T-cell (primary cell): ENCODE data around the gene RASSF7. TPM values are rescaled to one million over a fixed set of nuclear protein-coding genes. Genes with fewer than 3 reads are reported as not detected.

Experiments
- ATAC-seq, 4 experiments: fragments of 200-7000 bp in 3 of 4; fragments of 150-1000 bp in 1 of 4; cut with Tn5 transposase; replicated peaks in 1 of 4; 1 replicate in 3 of 4; 2 replicates in 1 of 4; pipeline ENCODE4 v1.10.0; 2021; ENCODE audit warnings: moderate library complexity in 3 of 4, mild to moderate bottlenecking in 2 of 4, moderate number of reproducible peaks in 1 of 4
- CTCF ChIA-PET, 2 donors: fragments of 300-600 bp; sonication (Branson Sonifier 250); formaldehyde crosslinking; loops; one replicate each; lab custom pipeline; 2022; ENCODE audit warnings: antibody characterized with exemption in 2 of 2; lab: Charles Lee
- POLR2A ChIA-PET, 2 donors: fragments of 300-600 bp; sonication (Branson Sonifier 250); formaldehyde crosslinking; loops; one replicate each; lab custom pipeline; 2022; ENCODE audit warnings: antibody characterized with exemption in 2 of 2; lab: Charles Lee
- DNase-seq, 35 experiments: peaks; one replicate each; pipeline versions ENCODE4 v3.0.0 to v3.0.0-alpha.2; 2013 to 2023
- H3K27ac ChIP-seq: one replicate; pipeline ENCODE4 v1.5.1; 2013; ENCODE audit warnings: low read length
- H3K27me3 ChIP-seq, 2 experiments: replicated peaks in 1 of 2; 1 replicate in 1 of 2; 2 replicates in 1 of 2; pipeline versions ENCODE4 v1.6.1 to v1.7.0; 2013; ENCODE audit warnings: low read length in 1 of 2, mixed read lengths in 1 of 2; ENCODE audit not compliant: control insufficient read depth in 2 of 2, insufficient read depth in 2 of 2; ENCODE audit errors: extremely low read depth in 1 of 2
- H3K36me3 ChIP-seq, 2 donors: 1 replicate in 1 of 2; 2 replicates in 1 of 2; pipeline versions ENCODE4 v1.6.1 to v1.7.0; 2013; ENCODE audit warnings: low read length in 1 of 2; ENCODE audit not compliant: control insufficient read depth in 2 of 2, insufficient read depth in 1 of 2; ENCODE audit errors: extremely low read depth in 1 of 2
- H3K4me1 ChIP-seq, 2 experiments: 1 replicate in 1 of 2; 2 replicates in 1 of 2; pipeline versions ENCODE4 v1.6.1 to v1.7.0; 2013; ENCODE audit warnings: low read length in 2 of 2, mixed read lengths in 1 of 2; ENCODE audit not compliant: insufficient read depth in 2 of 2, control insufficient read depth in 1 of 2; ENCODE audit errors: extremely low read depth in 1 of 2
- H3K4me3 ChIP-seq, 2 donors: 1 replicate in 1 of 2; 2 replicates in 1 of 2; pipeline versions ENCODE4 v1.5.1 to v1.7.0; 2013; ENCODE audit warnings: mild to moderate bottlenecking in 2 of 2, low read length in 1 of 2, moderate library complexity in 1 of 2; ENCODE audit not compliant: control insufficient read depth in 1 of 2; ENCODE audit errors: extremely low read depth in 1 of 2
- H3K9me3 ChIP-seq: 2 replicates; pipeline ENCODE4 v1.7.0; 2013
- H3K27ac Mint-ChIP-seq, 2 donors: one replicate each; pipeline ENCODE4 v1.8.0; 2020 to 2021; ENCODE audit warnings: mild to moderate bottlenecking in 2 of 2, mixed read lengths in 2 of 2
- H3K27me3 Mint-ChIP-seq, 2 donors: one replicate each; pipeline ENCODE4 v1.8.0; 2021 to 2022; ENCODE audit warnings: mixed read lengths in 2 of 2
- H3K36me3 Mint-ChIP-seq: one replicate; pipeline ENCODE4 v1.8.0; 2021; ENCODE audit warnings: mixed read lengths
- H3K4me1 Mint-ChIP-seq, 3 donors: one replicate each; pipeline ENCODE4 v1.8.0; 2020 to 2022; ENCODE audit warnings: mixed read lengths in 3 of 3, mild to moderate bottlenecking in 1 of 3
- H3K4me3 Mint-ChIP-seq, 3 donors: one replicate each; pipeline ENCODE4 v1.8.0; 2020 to 2022; ENCODE audit warnings: mild to moderate bottlenecking in 3 of 3, mixed read lengths in 3 of 3, moderate library complexity in 3 of 3
- H3K9me3 Mint-ChIP-seq, 3 donors: one replicate each; pipeline ENCODE4 v1.8.0; 2020 to 2022; ENCODE audit warnings: mixed read lengths in 3 of 3
- WGBS: methylation state at CpG from one replicate; pipeline ENCODE4 v1.1.5; 2013; ENCODE audit warnings: missing lambda C conversion rate; ENCODE audit not compliant: insufficient coverage; 5-methylcytosine and 5-hydroxymethylcytosine counted together
- total RNA-seq, 35 experiments: library from RNA in 6 of 35; stranded (reverse) in 6 of 35; fragments of 120-200 nt in 1 of 35; gene quantifications; one replicate each; pipeline versions ENCODE4 v1.2.1 to v1.2.4 and lab custom pipeline; 2013 to 2026

Gene RASSF7
- total RNA-seq, 5 donors from 2014 or later (not counting 1 experiment from before 2014, with no cell fraction given) = 23.2 to 68.4 (median 63.4) TPM

GRCh38 chr11:575313-575995, 14.7 kb downstream of the RASSF7 start:
- DNase-seq (peak in 2 of 35 experiments; percentile 27 to 64), ATAC-seq (peak; percentile 4 to 64 (median 32))
- H3K27ac Mint-ChIP-seq = peak overlapping the region; percentile 61 to 72
- Histone ChIP-seq H3K27me3 (peaks cover 0 to 17% of the 10 kb centered on the region in 2 experiments), H3K9me3 (no peaks in the 10 kb centered on the region), H3K4me3 (peak overlapping the region; percentile 34 to 44), H3K27ac (no peak overlapping the region), H3K36me3 (peaks cover 0 to 6% of the 10 kb centered on the region in 2 donors), H3K4me1 (peaks cover 29 to 59% of the 10 kb centered on the region in 2 experiments)
- 1% methylated on average over 55 of the region's 81 CpGs for WGBS
- peak overlapping the region; percentile 84 to 89 (median 84) for H3K4me3 Mint-ChIP-seq
- ChIA-PET POLR2A (interaction anchor here in 1 of 2 donors (0.7 kb wide), 1 partner anchor 241 kb away, joined by 3 read pairs; no protein-coding TSS in a partner anchor), CTCF (interaction anchor here in 1 of 2 donors (0.5 to 1.3 kb wide), 4 partner anchors 20 to 151 kb away, joined by 3 to 12 read pairs (median 6); no protein-coding TSS in a partner anchor)
- peaks cover 46 to 50% (median 50%) of the 10 kb centered on the region in 3 donors for H3K4me1 Mint-ChIP-seq
- no peaks in the 10 kb centered on the region for H3K36me3 Mint-ChIP-seq
- no peaks in the 10 kb centered on the region for H3K9me3 Mint-ChIP-seq
- peaks cover 0 to 5% of the 10 kb centered on the region in 2 donors for H3K27me3 Mint-ChIP-seq

DNA sequence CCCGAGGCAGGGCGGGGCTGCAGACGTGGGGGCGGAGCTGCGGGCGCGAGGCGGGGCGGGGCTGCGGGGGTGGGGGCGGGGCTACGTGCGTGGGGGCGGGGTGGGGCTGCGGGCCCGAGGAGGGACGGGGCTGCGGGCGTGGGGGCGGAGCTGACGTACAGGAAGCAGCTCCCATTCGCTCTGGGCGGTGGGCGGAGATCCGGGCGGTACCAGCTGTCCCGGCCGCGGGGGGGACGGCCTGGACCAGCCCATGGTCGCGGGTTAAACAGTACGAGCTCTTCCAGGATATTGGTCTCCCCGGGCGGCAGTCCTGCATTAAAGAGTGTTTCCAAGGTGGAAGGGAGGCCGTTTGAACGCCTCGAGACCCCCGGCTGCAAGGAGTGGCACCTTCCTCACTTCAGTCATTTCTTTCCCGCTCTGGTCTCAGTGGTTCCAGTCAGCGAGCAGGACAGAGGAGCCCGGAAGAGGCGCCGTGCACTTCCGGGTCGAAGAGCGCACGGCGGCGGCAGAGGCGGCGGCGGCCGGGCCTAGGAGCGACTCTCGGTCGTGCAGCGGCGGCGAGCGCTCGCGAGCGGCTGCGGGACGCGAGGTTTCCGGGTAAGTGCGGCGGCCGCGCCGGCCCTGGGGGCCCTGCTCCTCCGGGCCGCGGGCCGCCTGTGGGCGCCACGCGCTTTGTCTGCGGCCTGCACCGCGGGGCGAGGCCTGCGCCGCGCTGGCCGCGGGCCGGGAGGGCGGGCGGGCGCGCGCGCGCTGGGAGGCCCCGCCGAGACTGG, 15.4 kb downstream of the RASSF7 start, which contains the start of gene PHRF1:
TSS of gene PHRF1 (plus strand) at position 475 of the 773 bp plus-strand sequence. CDS start 5,043 bp downstream, outside the sequence.
- peaks cover 2% of the 10 kb centered on the region for H3K36me3 Mint-ChIP-seq
- H3K4me1 ChIP-seq = peaks cover 29 to 61% of the 10 kb centered on the region in 2 experiments
- H3K4me3 Mint-ChIP-seq = peak within 1 kb of the TSS; percentile 89 to 98 (median 89)
- H3K27ac Mint-ChIP-seq = peak within 1 kb of the TSS; percentile 96 to 99
- H3K36me3 ChIP-seq = peaks cover 0 to 6% of the 10 kb centered on the region in 2 donors
- ChIA-PET CTCF (interaction anchor here in 1 of 2 donors (0.5 to 1.3 kb wide), 4 partner anchors 21 to 150 kb away, joined by 3 to 12 read pairs (median 6); no protein-coding TSS in a partner anchor), POLR2A (interaction anchor here in 1 of 2 donors (0.7 kb wide), 1 partner anchor 240 kb away, joined by 3 read pairs; no protein-coding TSS in a partner anchor)
- H3K27ac ChIP-seq = peak within 1 kb of the TSS; percentile 91
- peaks cover 50 to 57% (median 54%) of the 10 kb centered on the region in 3 donors for H3K4me1 Mint-ChIP-seq
- no peaks in the 10 kb centered on the region for H3K9me3 ChIP-seq
- H3K27me3 ChIP-seq = peaks cover 0 to 17% of the 10 kb centered on the region in 2 experiments
- peak within 1 kb of the TSS; percentile 84 to 93 for H3K4me3 ChIP-seq
- DNase-seq = peak; percentile 89 to 97 (median 94)
- H3K9me3 Mint-ChIP-seq = no peaks in the 10 kb centered on the region
- H3K27me3 Mint-ChIP-seq = peaks cover 0 to 5% of the 10 kb centered on the region in 2 donors
- peak; percentile 84 to 91 (median 87) for ATAC-seq
- WGBS = under 1% methylated on average over 71 of the region's 99 CpGs

DNA sequence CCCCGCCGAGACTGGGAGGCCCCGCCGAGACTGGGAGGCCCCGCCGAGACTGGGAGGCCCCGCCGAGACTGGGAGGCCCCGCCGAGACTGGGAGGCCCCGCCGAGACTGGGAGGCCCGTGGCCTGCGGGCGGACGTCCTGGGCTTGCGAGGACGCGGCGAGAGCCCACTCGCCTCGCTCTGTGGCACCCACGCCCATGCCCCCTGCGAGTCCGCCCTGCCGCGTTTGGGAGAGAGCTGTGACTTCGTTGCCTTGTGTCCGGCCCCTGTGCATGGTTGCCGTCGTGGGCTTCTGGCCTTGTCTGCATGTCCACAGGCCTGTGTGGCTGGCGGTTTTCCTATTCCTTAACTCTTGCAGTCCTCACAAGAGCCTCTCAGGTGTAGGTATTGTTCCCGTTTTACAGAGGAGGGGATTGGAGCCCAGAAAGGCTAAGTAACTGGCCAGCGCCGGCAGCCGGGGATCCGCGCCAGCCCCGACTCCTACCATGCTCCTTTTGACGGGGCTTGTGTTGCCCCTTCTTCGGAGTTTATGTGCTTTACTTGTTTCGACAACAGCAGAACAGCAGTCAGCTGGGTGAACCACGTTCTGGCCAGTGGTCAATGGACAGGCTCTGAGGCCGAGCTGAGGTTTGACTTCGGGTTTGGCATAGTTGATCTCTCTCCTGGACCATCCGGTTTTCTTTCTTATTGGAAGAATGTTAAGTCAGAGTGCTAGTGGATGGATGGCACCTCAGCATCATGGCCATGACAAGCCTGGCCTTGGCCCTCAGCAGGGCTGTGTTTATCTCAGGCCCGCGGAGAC, 16.2 kb downstream of the RASSF7 start:
- 7% methylated on average over 40 of the region's 48 CpGs for WGBS
- Histone ChIP-seq H3K36me3 (peaks cover 6 to 14% of the 10 kb centered on the region in 2 donors), H3K4me3 (peak overlapping the region; percentile 74 to 93), H3K4me1 (peaks cover 29 to 68% of the 10 kb centered on the region in 2 experiments), H3K9me3 (no peaks in the 10 kb centered on the region), H3K27ac (no peak overlapping the region), H3K27me3 (peaks cover 0 to 13% of the 10 kb centered on the region in 2 experiments)
- Mint-ChIP-seq H3K27me3 (peaks cover 0 to 5% of the 10 kb centered on the region in 2 donors), H3K36me3 (peaks cover 7% of the 10 kb centered on the region), H3K9me3 (no peaks in the 10 kb centered on the region), H3K4me3 (peak overlapping the region; percentile 83 to 87 (median 84)), H3K27ac (peak overlapping the region; percentile 83 to 86), H3K4me1 (peaks cover 56 to 65% (median 61%) of the 10 kb centered on the region in 3 donors)
- ATAC-seq (no peak), DNase-seq (no peak)
- ChIA-PET CTCF (no interaction called here), POLR2A (interaction anchor here in 1 of 2 donors (0.5 kb wide), 1 partner anchor 8 kb away, joined by 3 read pairs; no protein-coding TSS in a partner anchor)

GRCh38 chr11:577611-577894, 16.8 kb downstream of the RASSF7 start:
- H3K4me3 ChIP-seq = peak overlapping the region; percentile 74 to 93
- peak overlapping the region; percentile 83 to 86 for H3K27ac Mint-ChIP-seq
- 66% methylated on average over 2 of the region's 6 CpGs for WGBS
- no peaks in the 10 kb centered on the region for H3K9me3 ChIP-seq
- no peak for ATAC-seq
- CTCF ChIA-PET = no interaction called here
- no peak overlapping the region for H3K27ac ChIP-seq
- H3K4me1 ChIP-seq = peaks cover 29 to 68% of the 10 kb centered on the region in 2 experiments
- H3K4me3 Mint-ChIP-seq = peak overlapping the region; percentile 83 to 87 (median 84)
- H3K36me3 ChIP-seq = peaks cover 6 to 17% of the 10 kb centered on the region in 2 donors
- H3K27me3 ChIP-seq = peaks cover 0 to 13% of the 10 kb centered on the region in 2 experiments
- H3K9me3 Mint-ChIP-seq = no peaks in the 10 kb centered on the region
- H3K27me3 Mint-ChIP-seq = peaks cover 0 to 5% of the 10 kb centered on the region in 2 donors
- H3K36me3 Mint-ChIP-seq = peaks cover 7% of the 10 kb centered on the region
- peaks cover 56 to 66% (median 61%) of the 10 kb centered on the region in 3 donors for H3K4me1 Mint-ChIP-seq
- DNase-seq = no peak
- POLR2A ChIA-PET = no interaction called here

- H3K27ac ChIP-seq = no peak overlapping the region
Observed at GRCh38 chr11:578276-579035, 17.7 kb downstream of the RASSF7 start.

More at GRCh38 chr11:578276-579035, 17.7 kb downstream of the RASSF7 start:
- H3K27ac Mint-ChIP-seq = peak overlapping the region in 1 of 2 donors; percentile 22
- peaks cover 0 to 5% of the 10 kb centered on the region in 2 donors for H3K27me3 Mint-ChIP-seq
- ChIA-PET POLR2A (no interaction called here), CTCF (interaction anchor here (0.5 to 1.0 kb wide), 3 partner anchors 13 to 232 kb away, joined by 3 read pairs; no protein-coding TSS in a partner anchor)
- H3K36me3 ChIP-seq = peaks cover 6 to 20% of the 10 kb centered on the region in 2 donors
- no peaks in the 10 kb centered on the region for H3K9me3 Mint-ChIP-seq
- peaks cover 0 to 10% of the 10 kb centered on the region in 2 experiments for H3K27me3 ChIP-seq
- no peaks in the 10 kb centered on the region for H3K9me3 ChIP-seq
- no peak for DNase-seq
- peak overlapping the region; percentile 74 to 93 for H3K4me3 ChIP-seq
- H3K4me1 Mint-ChIP-seq = peaks cover 56 to 63% (median 58%) of the 10 kb centered on the region in 3 donors
- H3K4me3 Mint-ChIP-seq = peak overlapping the region; percentile 83 to 87 (median 84)
- peaks cover 7% of the 10 kb centered on the region for H3K36me3 Mint-ChIP-seq
- WGBS = 41% methylated on average over 13 of the region's 21 CpGs
- peaks cover 29 to 62% of the 10 kb centered on the region in 2 experiments for H3K4me1 ChIP-seq
- ATAC-seq = no peak
